Stimulated activated CD4-positive, alpha-beta T cell treated with anti-CD3 and anti-CD28 coated beads, Interleukin-15, amount 100 ng/mL, for 24 hours (primary cell): ENCODE measurements around the gene ASXL1.
"Not testable (repeated sequence)": the region's sequence is repeated elsewhere in the genome, so short reads cannot be mapped to it uniquely, and the experiment has no call there.

Source experiments
- DNase-seq: peaks from one replicate; pipeline ENCODE4 v3.0.0-alpha.2; 2020

The ASXL1 gene

GRCh38 chr20:32337937-32338661 is 20.0 kb upstream of the ASXL1 start:
- no peak for DNase-seq

- DNase-seq, result no peak
These were observed 19.5 kb upstream of the ASXL1 start for GRCh38 chr20:32338665-32339064.

- no peak for DNase-seq
These were observed 19.0 kb upstream of the ASXL1 start for GRCh38 chr20:32339116-32339515.

- DNase-seq, result not testable (repeated sequence)
These were observed 17.1 kb upstream of the ASXL1 start for GRCh38 chr20:32341053-32341452.

- DNase-seq, result no peak
These were observed 14.7 kb upstream of the ASXL1 start for GRCh38 chr20:32343439-32343838.

- DNase-seq, result no peak
These were observed 13.2 kb upstream of the ASXL1 start for GRCh38 chr20:32344835-32345506.

GRCh38 chr20:32348207-32348606 is 9.9 kb upstream of the ASXL1 start:
- no peak for DNase-seq

- DNase-seq, result no peak
These were observed 7.7 kb upstream of the ASXL1 start for GRCh38 chr20:32350421-32350820.

- DNase-seq, result no peak
These were observed 5.9 kb upstream of the ASXL1 start for GRCh38 chr20:32352121-32352720.

GRCh38 chr20:32353848-32354496 is 4.2 kb upstream of the ASXL1 start:
- no peak for DNase-seq

GRCh38 chr20:32354592-32355416 is 3.3 kb upstream of the ASXL1 start:
- DNase-seq, result peak; percentile 39

- DNase-seq, result no peak
These were observed 2.7 kb upstream of the ASXL1 start for GRCh38 chr20:32355417-32355841.

- not testable (repeated sequence) for DNase-seq
These were observed 2.1 kb upstream of the ASXL1 start for GRCh38 chr20:32355907-32356621.

GRCh38 chr20:32356622-32357374 is 1.3 kb upstream of the ASXL1 start:
- DNase-seq, result no peak

GRCh38 chr20:32357375-32357868 is 709 bp upstream of the ASXL1 start:
- DNase-seq, result no peak

- DNase-seq, result no peak
These were observed 426 bp downstream of the ASXL1 start for GRCh38 chr20:32358632-32358882.

GRCh38 chr20:32358883-32359632 is 927 bp downstream of the ASXL1 start:
- DNase-seq, result peak; percentile 87

GRCh38 chr20:32359633-32360332 is 1.7 kb downstream of the ASXL1 start:
- no peak for DNase-seq

GRCh38 chr20:32360333-32360634 is 2.2 kb downstream of the ASXL1 start:
- DNase-seq, result no peak

GRCh38 chr20:32362901-32363364 is 4.8 kb downstream of the ASXL1 start:
- no peak for DNase-seq
